Measurements from ENCODE around the gene DNAJB11.

Gene DNAJB11

GRCh38 chr3:186544281-186544680 lies 26.2 kb upstream of the DNAJB11 start, which contains the start of gene CRYGS:
Gene CRYGS, minus strand, starts transcription at chr3:186544380. Its CDS starts 54 bp downstream, at chr3:186544326.
- in situ Hi-C loops (cut with HindIII; ENCODE audit: low sequenced_read_pairs) = loop anchor here (25.0 kb wide), 2 partner anchors 257 to 557 kb away; no protein-coding TSS in a partner anchor
- no peak within 1 kb of the TSS for H3K4me3 ChIP-seq (ENCODE audit: low read depth, low read length)
- peak; percentile 3 for DNase-seq (ENCODE audit: low read depth, low spot score)
- TF ChIP-seq CTCF (IDR thresholded peaks at IDR 0.05; ENCODE audit: low read depth, low read length) = no peak

DNA sequence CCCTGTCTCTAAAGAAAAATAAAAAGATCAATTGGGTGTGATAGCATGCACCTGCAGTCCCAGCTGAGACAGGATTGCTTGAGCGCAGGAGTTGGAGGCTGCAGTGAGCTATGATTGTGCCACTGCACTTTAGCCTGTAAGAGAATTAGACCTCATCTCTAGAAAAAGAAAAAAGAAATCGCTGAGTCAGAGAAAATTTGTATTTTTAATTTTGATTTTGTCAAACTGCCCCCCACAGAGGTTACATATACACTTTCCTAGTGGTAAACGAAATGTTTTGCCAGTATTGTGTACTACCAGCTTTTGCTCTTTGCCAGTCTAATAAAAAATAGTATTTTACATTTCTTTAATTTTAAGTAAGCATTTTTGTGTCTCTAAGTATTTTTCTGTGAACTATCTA lies 21.0 kb upstream of the DNAJB11 start:
- in situ Hi-C loops (cut with HindIII; ENCODE audit: low sequenced_read_pairs) = loop anchor here (25.0 kb wide), 2 partner anchors 262 to 562 kb away; no protein-coding TSS in a partner anchor
- no peak for TF ChIP-seq CTCF (IDR thresholded peaks at IDR 0.05; ENCODE audit: low read depth, low read length)
- no peak for DNase-seq (ENCODE audit: low read depth, low spot score)
- H3K4me3 ChIP-seq (ENCODE audit: low read depth, low read length) = no peak overlapping the region

DNA sequence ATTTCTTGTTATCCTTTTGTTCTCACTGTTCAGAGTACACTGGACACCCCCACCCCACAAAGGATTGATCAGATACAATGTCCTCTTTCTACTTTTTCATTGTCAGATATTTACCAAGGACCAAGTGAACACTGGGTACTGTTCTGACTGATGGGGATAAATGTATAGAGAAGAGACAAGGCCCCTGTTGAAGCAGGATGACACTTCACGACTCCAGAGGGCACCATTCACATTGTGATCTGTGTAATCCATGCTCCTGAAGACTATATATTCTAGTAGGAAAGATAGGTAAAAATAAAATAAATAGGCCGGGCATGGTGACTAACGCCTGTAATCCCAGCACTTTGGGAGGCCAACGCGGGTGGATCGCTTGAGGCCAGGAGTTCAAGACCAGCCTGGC lies 19.1 kb upstream of the DNAJB11 start:
- TF ChIP-seq CTCF (IDR thresholded peaks at IDR 0.05; ENCODE audit: low read depth, low read length) = no peak
- no peak overlapping the region for H3K4me3 ChIP-seq (ENCODE audit: low read depth, low read length)
- in situ Hi-C loops (cut with HindIII; ENCODE audit: low sequenced_read_pairs) = no loop called here
- no peak for DNase-seq (ENCODE audit: low read depth, low spot score)

DNA sequence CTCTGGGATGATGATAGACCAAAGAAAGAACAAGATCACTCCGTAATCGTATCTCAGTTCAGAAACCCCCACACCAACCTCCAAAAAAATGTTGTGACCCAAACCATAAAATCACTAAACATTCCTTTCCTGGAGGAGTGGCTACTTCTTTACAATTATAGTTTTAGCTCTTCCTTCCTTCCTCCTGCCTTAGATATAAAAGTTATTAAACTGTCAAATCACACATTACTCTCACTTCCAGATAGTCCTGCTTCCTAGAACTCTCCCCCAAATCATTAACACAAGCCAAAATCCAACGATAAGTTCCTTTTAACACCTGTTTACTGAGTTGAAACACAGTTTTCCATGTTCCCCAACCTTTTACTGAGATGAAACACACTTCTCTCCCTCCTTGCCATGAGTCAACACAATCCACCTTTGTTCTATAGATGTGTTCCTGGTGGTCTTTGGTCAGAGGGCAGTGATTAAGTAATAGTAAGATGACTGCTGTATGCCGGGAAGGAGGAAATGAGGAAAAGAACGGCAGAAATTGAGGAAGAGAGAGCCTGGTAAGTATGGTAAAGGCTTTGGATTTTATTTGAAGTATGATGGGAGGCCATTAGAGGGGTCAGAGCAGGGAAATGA lies 18.0 kb upstream of the DNAJB11 start:
- no peak overlapping the region for H3K4me3 ChIP-seq (ENCODE audit: low read depth, low read length)
- no peak for DNase-seq (ENCODE audit: low read depth, low spot score)
- in situ Hi-C loops (cut with HindIII; ENCODE audit: low sequenced_read_pairs) = no loop called here
- no peak for TF ChIP-seq CTCF (IDR thresholded peaks at IDR 0.05; ENCODE audit: low read depth, low read length)

GRCh38 chr3:186564586-186564985 lies 5.9 kb upstream of the DNAJB11 start:
- in situ Hi-C loops (cut with HindIII; ENCODE audit: low sequenced_read_pairs) = no loop called here
- no peak for TF ChIP-seq CTCF (IDR thresholded peaks at IDR 0.05; ENCODE audit: low read depth, low read length)
- DNase-seq (ENCODE audit: low read depth, low spot score) = no peak
- no peak overlapping the region for H3K4me3 ChIP-seq (ENCODE audit: low read depth, low read length)

GRCh38 chr3:186566772-186567071 lies 3.8 kb upstream of the DNAJB11 start:
- TF ChIP-seq CTCF (IDR thresholded peaks at IDR 0.05; ENCODE audit: low read depth, low read length) = no peak
- no peak for DNase-seq (ENCODE audit: low read depth, low spot score)
- in situ Hi-C loops (cut with HindIII; ENCODE audit: low sequenced_read_pairs) = no loop called here
- H3K4me3 ChIP-seq (ENCODE audit: low read depth, low read length) = peak overlapping the region; percentile 98

Measured in astrocyte of the spinal cord (primary cell).